Measurements from ENCODE around the gene ATP6V1G1. TPM values are rescaled to one million over a fixed set of nuclear protein-coding genes. Genes with fewer than 3 reads are reported as not detected.
"Not testable (repeated sequence)": the region's sequence is repeated elsewhere in the genome, so short reads cannot be mapped to it uniquely, and the experiment has no call there.

ATP6V1G1 gene
- total RNA-seq, 2 donors from 2014 or later, result 141 to 153 TPM

- no peak for TF ChIP-seq CTCF (IDR thresholded peaks at IDR 0.05)
- H3K4me1 ChIP-seq, result no peaks in the 10 kb centered on the region
- no peaks in the 10 kb centered on the region for H3K36me3 ChIP-seq
- DNase-seq (ENCODE audit: low spot score), result no peak
- no peaks in the 10 kb centered on the region for H3K9me3 ChIP-seq
- no peak overlapping the region for H3K4me3 ChIP-seq
- no peaks in the 10 kb centered on the region for H3K27me3 ChIP-seq
- H3K27ac ChIP-seq, result no peak overlapping the region
These were observed 16.8 kb upstream of the ATP6V1G1 start for GRCh38 chr9:114570742-114571141.

- Histone ChIP-seq H3K27me3 (no peaks in the 10 kb centered on the region), H3K27ac (no peak overlapping the region), H3K9me3 (no peaks in the 10 kb centered on the region), H3K36me3 (no peaks in the 10 kb centered on the region), H3K4me1 (no peaks in the 10 kb centered on the region), H3K4me3 (no peak overlapping the region)
- no peak for TF ChIP-seq CTCF (IDR thresholded peaks at IDR 0.05)
- DNase-seq (ENCODE audit: low spot score), result no peak
These were observed 16.2 kb upstream of the ATP6V1G1 start for GRCh38 chr9:114571391-114571790.

GRCh38 chr9:114572199-114572598 is 15.4 kb upstream of the ATP6V1G1 start:
- no peaks in the 10 kb centered on the region for H3K9me3 ChIP-seq
- no peaks in the 10 kb centered on the region for H3K4me1 ChIP-seq
- no peak for DNase-seq (ENCODE audit: low spot score)
- H3K4me3 ChIP-seq, result no peak overlapping the region
- H3K36me3 ChIP-seq, result no peaks in the 10 kb centered on the region
- no peak overlapping the region for H3K27ac ChIP-seq
- no peak for TF ChIP-seq CTCF (IDR thresholded peaks at IDR 0.05)
- no peaks in the 10 kb centered on the region for H3K27me3 ChIP-seq

GRCh38 chr9:114574438-114574837 is 13.1 kb upstream of the ATP6V1G1 start:
- H3K9me3 ChIP-seq, result no peaks in the 10 kb centered on the region
- H3K36me3 ChIP-seq, result no peaks in the 10 kb centered on the region
- TF ChIP-seq CTCF (IDR thresholded peaks at IDR 0.05), result no peak
- DNase-seq (ENCODE audit: low spot score), result no peak
- no peak overlapping the region for H3K4me3 ChIP-seq
- H3K4me1 ChIP-seq, result no peaks in the 10 kb centered on the region
- no peaks in the 10 kb centered on the region for H3K27me3 ChIP-seq
- no peak overlapping the region for H3K27ac ChIP-seq

- not testable (repeated sequence) for DNase-seq (ENCODE audit: low spot score); H3K9me3 ChIP-seq; H3K36me3 ChIP-seq; H3K4me1 ChIP-seq; H3K27me3 ChIP-seq; H3K4me3 ChIP-seq; H3K27ac ChIP-seq
These were observed 10.8 kb upstream of the ATP6V1G1 start for GRCh38 chr9:114576779-114577178.

- H3K27ac ChIP-seq; H3K4me1 ChIP-seq; H3K36me3 ChIP-seq; H3K4me3 ChIP-seq; DNase-seq (ENCODE audit: low spot score); H3K27me3 ChIP-seq; H3K9me3 ChIP-seq: not testable (repeated sequence)
These were observed 9.4 kb upstream of the ATP6V1G1 start for GRCh38 chr9:114578134-114578533.

- Histone ChIP-seq H3K36me3 (no peaks in the 10 kb centered on the region), H3K27me3 (no peaks in the 10 kb centered on the region), H3K9me3 (no peaks in the 10 kb centered on the region), H3K4me3 (no peak overlapping the region), H3K27ac (no peak overlapping the region), H3K4me1 (no peaks in the 10 kb centered on the region)
- no peak for TF ChIP-seq CTCF (IDR thresholded peaks at IDR 0.05)
- DNase-seq (ENCODE audit: low spot score), result no peak
These were observed 6.9 kb upstream of the ATP6V1G1 start for GRCh38 chr9:114580609-114581193.

All from right atrium auricular region (tissue), 2 donors.